PC-3 (cell line): Measurements from ENCODE around the gene CSF1.

ENCODE experiments used
- CTCF ChIP-seq: fragments of 300-600 bp; sonication (generic); conservative IDR thresholded peaks from 2 replicates; pipeline ENCODE4 v1.5.1; 2017; ENCODE audit warnings: antibody characterized with exemption, low read depth, mild to moderate bottlenecking, low read length
- EZH2 ChIP-seq: fragments of 300-600 bp; sonication (generic); IDR thresholded peaks from one replicate; pipeline ENCODE4 v1.6.1; 2017; ENCODE audit warnings: antibody characterized with exemption, mild to moderate bottlenecking, low read length; ENCODE audit not compliant: unreplicated experiment
- EZH2phosphoT487 ChIP-seq: fragments of 300-600 bp; sonication (generic); IDR thresholded peaks from 2 replicates; pipeline ENCODE4 v1.6.1; 2018; ENCODE audit warnings: mild to moderate bottlenecking, antibody characterized with exemption, low read length, borderline replicate concordance

- no peak for TF ChIP-seq EZH2
- TF ChIP-seq CTCF, result no peak
- no peak for TF ChIP-seq EZH2phosphoT487
These were observed 45.6 kb upstream of the CSF1 start for GRCh38 chr1:109864930-109865612.
